ENCODE results near the gene COX7C. TPM values are rescaled to one million over a fixed set of nuclear protein-coding genes. Genes with fewer than 3 reads are reported as not detected.

The COX7C gene
- total RNA-seq, 4 donors from 2014 or later = 438 to 703 (median 591) TPM

GRCh38 chr5:86617309-86617755 lies 409 bp upstream of the COX7C start:
- TF ChIP-seq CTCF (IDR thresholded peaks at IDR 0.05; ENCODE audit: low read depth) = no peak

GRCh38 chr5:86623785-86624483 lies 6.2 kb downstream of the COX7C start:
- no peak for TF ChIP-seq CTCF (IDR thresholded peaks at IDR 0.05; ENCODE audit: low read depth)

GRCh38 chr5:86625148-86625547 lies 7.4 kb downstream of the COX7C start:
- no peak for TF ChIP-seq CTCF (IDR thresholded peaks at IDR 0.05; ENCODE audit: low read depth)

GRCh38 chr5:86626149-86626548 lies 8.4 kb downstream of the COX7C start:
- no peak for TF ChIP-seq CTCF (IDR thresholded peaks at IDR 0.05; ENCODE audit: low read depth)

- TF ChIP-seq CTCF (IDR thresholded peaks at IDR 0.05; ENCODE audit: low read depth) = no peak
Observed at GRCh38 chr5:86631165-86631564, 13.4 kb downstream of the COX7C start.

- TF ChIP-seq CTCF (IDR thresholded peaks at IDR 0.05; ENCODE audit: low read depth) = no peak
Observed at GRCh38 chr5:86640998-86641397, 23.3 kb downstream of the COX7C start.

- no peak for TF ChIP-seq CTCF (IDR thresholded peaks at IDR 0.05; ENCODE audit: low read depth)
Observed at GRCh38 chr5:86644843-86645242, 27.1 kb downstream of the COX7C start.

Data from subcutaneous adipose tissue (tissue), 4 donors.